GM20431 (cell line): ENCODE measurements around the gene PRDX4.
"Not testable (repeated sequence)": the region's sequence is repeated elsewhere in the genome, so short reads cannot be mapped to it uniquely, and the experiment has no call there.

Experiments
- in situ Hi-C: fragments of 300-500 bp; cut with MseI, MboI; formaldehyde crosslinking; loops from one replicate; pipeline ENCODE4 v1.15.0; 2020; ENCODE audit warnings: low sequenced_read_pairs; ENCODE audit not compliant: unreplicated experiment

PRDX4 gene

DNA sequence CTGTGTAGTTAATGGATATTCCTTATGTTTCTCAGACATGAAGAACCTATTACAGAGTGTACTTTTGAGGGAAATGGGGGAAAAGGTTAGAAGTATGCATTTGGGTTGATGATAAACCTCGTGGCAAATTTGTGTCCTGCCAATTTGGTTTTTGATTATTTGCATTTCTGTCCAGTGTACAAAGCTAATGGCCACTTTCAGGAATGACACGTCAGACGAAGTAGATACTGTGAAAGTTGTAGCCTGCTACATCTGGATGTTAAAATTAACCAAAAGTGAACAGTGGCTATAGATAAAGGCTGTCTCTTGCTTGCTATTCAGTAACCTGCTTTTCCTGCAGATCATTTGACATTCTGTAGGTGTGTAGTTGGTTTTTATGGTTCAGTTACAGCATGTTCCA, 1.0 kb downstream of the PRDX4 start:
- in situ Hi-C loops: no loop called here

DNA sequence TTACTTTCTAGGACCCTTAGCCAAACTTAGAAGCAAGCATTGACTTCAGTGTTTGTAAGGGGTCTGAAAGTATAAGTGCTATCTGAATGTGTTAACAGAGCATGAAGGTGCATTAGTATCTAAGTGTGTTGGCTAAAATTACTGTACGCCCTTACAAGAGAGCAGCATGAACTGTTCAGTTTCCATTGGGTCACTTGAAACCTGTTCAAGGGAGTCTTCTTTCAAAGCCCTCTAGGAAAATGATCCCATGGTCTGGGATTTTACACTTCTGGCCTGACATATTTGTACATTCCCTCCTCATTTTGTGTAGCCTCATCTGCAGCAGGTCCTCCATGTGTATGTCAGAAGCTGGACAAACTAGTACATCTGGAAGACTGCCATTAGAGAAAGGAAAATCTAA, 3.2 kb downstream of the PRDX4 start:
- in situ Hi-C loops: no loop called here

DNA sequence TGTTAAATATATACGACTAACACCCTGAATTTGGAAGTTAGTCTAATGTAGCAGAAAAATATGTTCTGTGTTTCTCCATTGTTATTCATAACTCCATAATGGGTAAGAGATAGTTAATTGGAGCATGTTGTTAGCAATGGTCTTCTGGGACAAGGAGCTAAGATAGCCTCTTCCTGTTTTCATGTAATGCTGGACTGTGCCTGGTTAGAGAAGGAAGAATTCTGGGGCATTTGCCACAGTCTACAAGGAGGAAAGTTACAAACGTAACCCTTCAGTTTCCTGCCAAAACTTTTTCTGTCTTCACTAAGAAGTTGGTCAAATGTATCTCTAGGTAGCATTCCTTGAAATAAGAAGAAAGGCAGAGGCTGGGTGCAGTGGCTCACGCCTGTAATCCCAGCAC, 5.8 kb downstream of the PRDX4 start:
- in situ Hi-C loops: no loop called here

DNA sequence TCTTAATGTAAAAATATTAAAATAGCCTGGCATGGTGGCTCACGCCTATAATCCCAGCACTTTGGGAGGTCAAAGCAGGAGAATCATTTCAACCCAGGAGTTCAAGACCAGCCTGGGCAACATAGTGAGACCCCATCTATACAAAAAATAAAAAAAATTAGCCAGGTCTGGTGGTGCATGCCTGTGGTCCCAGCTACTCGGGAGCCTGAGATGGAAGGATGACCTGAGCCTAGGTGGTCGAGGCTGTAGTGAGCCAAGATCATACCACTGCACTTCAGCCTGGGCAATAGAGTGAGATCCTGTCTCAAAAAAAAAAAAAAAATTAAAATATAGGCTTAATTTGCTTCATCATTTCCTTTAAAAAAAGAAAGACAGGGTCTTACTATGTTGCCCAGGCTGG, 9.2 kb downstream of the PRDX4 start:
- in situ Hi-C loops: not testable (repeated sequence)

DNA sequence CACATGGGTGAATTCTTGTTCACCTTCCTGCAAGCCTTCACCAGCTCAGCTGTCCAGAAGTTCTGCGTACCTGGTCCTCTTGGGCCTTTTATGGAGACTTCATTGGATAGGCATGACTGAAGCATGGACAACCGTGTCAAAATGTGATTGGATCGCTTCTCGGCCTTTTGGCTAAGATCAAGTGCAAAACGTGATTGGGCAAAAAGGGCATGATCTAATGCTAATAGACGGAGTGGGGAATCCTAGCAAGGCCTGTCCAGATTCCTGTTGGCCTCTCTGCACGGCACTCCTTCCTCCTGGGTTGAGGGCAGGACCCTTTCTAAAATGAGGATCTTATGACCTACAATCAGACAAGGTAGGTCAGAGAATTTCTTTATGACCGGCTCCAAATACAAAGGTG, 24.9 kb downstream of the PRDX4 start:
- in situ Hi-C loops: loop anchor here (10.0 kb wide), 1 partner anchor 213 kb away; the partner anchor contains the start of genes APOO and CXorf58

DNA sequence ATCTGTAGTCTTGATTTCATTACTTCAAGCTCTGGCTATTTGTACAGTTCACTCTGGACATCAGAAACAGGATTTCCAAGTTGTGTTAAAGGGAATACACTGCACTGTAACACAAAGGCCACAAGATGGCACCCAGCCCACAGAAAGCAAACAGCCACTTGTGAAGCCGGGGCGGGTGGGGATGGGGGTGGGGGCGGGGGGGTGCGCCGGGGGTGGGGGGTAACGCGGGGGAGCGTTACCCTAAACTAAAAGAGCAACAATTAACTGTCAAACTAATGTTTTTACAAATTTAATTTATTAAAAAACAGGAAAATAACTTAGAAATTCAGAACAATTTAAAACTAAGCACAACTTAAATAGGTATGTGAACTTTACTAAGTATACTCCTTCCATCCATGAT, 27.3 kb downstream of the PRDX4 start:
- in situ Hi-C loops: loop anchor here (10.0 kb wide), 1 partner anchor 210 kb away; the partner anchor contains the start of genes APOO and CXorf58

DNA sequence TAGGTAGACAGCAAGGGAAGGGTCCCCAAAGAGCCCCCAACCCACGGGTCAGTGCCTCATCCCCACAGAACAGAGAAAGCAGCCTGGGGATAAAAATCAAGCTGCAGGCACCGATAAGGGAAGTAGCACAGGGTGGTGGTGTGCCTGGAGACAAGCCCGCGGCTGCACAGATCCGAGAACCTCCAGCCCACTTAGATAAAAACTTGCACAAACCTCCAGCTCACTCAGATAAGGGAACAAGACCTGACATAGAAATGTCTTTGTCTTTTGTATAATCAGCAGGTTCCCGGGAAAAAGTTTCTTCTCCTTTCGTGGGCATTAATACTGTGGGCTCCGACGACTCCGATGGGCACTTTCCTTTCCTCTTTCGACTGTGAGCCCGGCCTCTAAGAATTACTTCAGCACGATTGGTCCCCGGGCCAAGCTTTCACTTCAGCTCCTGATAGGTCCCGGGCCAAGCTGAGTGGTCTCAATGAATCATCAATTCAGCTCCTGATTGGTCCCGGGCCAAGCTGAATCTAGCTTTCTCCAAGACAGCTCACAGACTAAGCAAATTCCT, 32.4 kb downstream of the PRDX4 start:
- in situ Hi-C loops: loop anchor here (10.0 kb wide), 1 partner anchor 205 kb away; the partner anchor contains the start of genes APOO and CXorf58

DNA sequence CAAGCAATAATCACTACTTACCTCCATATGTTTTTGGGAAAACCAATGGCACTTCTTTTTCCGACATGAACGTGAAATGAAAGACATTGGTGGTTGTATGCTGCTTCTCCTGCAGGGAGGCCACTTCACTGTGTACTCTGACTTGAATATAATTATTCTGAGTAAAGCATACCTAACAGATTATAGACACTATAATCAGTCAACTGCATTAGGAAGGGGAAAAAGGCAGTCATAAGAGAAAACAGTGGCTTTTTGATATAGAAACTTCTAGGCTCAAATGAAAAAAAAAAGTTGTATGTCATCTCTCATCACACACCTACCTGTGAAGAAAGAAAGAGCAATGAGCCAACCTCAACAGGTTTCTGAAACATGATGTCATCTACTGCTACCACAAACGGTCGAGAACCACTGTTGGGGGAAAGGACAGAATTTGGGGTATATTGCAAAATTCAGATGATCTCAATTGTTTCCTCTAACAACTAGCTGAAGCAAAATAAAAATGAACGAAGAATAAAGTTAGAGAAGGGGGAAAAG, 37.4 kb downstream of the PRDX4 start:
- in situ Hi-C loops: no loop called here

DNA sequence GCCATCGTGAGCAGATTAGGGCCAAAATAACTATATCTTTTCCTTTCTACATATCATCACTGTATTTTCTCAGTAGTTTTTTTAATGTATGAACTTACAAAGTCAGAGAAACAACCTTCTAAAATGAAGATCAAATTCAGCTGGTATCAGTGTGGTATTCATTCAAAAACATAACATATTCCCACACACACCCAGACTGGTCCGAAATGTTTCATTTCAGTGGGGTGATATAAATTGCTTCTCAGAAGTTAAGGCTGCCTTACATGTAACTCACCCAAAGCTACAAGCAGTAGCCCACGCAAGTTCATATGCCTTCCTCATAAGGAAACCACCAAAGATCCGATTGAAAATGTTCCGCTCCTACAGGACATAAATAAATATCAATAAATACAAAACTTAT, 37.9 kb downstream of the PRDX4 start:
- in situ Hi-C loops: no loop called here

DNA sequence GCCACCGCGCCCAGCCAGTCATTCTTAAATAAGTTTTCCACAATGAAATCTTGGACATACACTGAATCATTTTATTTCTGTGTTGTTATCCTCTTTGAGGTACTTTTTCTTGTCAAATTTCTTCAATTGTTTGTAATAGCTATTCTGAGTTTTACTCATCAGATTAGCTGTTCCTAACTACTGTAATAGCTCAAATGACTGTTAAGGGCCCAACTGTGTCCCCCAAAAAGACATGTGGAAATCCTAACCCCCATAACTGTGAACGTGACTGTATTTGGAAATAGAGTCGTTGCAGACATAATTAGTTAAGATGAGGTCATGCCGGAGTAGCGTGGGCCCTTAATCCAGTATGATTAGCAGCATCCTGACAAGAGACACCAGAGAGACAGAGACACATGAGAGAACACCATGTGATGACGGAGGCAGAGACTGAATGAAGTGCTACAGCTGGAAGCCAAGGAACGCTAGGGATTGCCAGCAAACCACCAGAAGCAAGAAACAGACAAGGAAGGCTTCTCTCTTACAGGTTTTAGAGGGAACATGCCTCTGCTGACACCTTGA, 52.9 kb downstream of the PRDX4 start:
- in situ Hi-C loops: no loop called here

DNA sequence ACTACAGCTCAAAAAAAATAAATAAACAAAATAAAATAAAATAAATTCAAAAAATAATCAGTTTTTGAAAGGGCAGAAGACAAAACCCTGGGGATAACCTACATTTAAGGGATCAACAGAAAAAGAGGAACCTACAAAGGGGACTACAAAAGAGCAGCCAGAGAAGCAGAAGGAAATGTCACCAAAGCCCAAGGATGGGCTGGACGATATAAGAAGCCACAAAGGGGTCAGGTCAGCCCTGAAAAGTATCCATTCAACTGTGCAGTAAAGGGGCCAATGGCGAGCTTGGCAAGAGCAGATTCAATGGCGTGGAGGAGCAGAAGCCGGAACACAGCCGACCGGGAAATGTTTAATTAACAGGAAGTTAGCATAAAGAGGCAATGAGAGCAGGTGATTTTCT, 58.9 kb downstream of the PRDX4 start:
- in situ Hi-C loops: no loop called here

DNA sequence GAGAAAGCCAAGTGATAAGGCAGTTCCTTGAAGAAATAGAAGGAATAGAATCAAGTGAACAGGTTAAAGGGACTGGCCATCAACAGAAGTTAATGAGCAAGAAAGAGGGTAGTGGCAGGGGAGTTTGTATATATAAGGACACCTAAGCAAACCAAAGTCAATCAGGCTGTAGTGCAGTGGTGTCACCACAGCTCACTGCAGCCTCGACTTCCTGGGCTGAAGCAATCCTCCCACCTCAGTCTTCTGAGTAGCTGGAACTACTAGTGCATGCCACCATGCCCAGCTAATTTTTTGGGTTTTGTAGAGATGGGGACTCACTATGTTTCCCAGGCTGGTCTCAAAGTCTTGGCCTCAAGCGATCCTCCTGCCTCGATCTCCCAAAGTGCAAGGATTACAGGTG, 59.9 kb downstream of the PRDX4 start:
- in situ Hi-C loops: no loop called here

DNA sequence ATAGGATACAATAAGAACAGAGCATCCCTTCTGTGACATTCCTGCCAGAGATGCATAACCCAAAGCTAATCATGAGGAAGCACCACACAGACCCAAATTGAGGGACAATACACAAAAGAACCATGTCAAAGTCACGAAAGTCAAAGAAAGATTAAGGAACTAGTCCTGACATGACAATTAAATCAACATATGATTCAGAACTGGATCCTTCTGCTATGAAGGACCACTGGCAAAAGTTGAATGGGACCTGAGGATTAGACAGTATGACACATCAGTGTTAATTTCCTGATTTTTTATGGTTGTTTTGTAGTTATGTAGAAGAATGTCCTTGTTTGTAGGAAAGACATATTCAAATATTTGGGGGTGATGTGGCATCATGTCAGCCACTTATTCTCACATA, 61.9 kb downstream of the PRDX4 start:
- in situ Hi-C loops: no loop called here

DNA sequence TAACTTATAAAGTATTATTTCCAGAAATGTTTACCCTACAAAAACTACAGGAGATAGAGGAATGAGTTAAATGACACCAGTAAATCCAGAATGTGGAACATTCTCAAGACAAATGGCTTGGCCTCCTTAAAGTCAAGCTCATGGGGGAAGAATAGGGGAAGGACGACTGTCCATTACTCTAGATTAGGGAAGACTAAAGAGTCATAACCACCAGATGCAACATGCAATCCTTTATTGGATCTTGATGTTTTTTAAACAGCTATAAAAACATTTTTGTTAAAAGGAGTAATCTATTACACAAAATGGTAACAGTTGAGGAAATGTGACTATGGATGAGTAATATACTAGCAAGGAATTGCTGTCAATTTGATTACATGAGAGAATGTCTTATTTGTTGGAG, 64.7 kb downstream of the PRDX4 start:
- in situ Hi-C loops: no loop called here

DNA sequence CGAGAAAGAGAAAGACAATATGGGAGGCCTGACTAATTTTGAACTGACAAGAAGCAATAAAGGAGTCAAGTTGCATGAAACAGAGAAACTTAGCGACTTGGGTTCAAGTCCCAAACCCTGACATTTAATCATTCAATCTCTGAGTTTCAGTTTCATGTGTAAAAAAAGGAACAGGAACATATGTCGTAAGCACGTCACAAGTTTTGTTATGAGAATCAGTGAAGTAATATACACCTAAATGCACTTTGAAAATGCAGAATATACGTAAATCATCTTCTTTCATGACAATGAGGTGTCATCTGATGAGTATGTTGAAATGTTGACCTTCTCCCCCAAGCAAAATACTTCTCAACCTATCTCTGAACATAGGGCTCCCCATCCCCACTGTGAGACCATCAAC, 65.4 kb downstream of the PRDX4 start:
- in situ Hi-C loops: no loop called here
